Hindlimb muscle (tissue), 1 donor: ENCODE data around the gene EPO. TPM values are rescaled to one million over a fixed set of nuclear protein-coding genes. Genes with fewer than 3 reads are reported as not detected.
"Not testable (repeated sequence)": the region's sequence is repeated elsewhere in the genome, so short reads cannot be mapped to it uniquely, and the experiment has no call there.

Experiments
- DNase-seq: peaks from one replicate; pipeline ENCODE4 v3.0.0-alpha.2; 2013
- polyA plus RNA-seq: library from polyadenylated mRNA; unstranded; fragments of 120-200 nt; gene quantifications from one replicate; pipeline ENCODE4 v1.2.1, GENCODE V29; 2013; ENCODE audit not compliant: insufficient read length

Gene EPO
- polyA plus RNA-seq, 1 donor = not detected

- DNase-seq = peak; percentile 99
Observed at GRCh38 chr7:100705753-100706671, 14.3 kb upstream of the EPO start, which contains the start of gene POP7. POP7 (plus strand) TSS chr7:100706121; CDS start chr7:100706831, 710 bp downstream.

GRCh38 chr7:100706672-100707311 is 13.5 kb upstream of the EPO start:
- DNase-seq = no peak

GRCh38 chr7:100708395-100708794 is 11.9 kb upstream of the EPO start:
- DNase-seq = no peak

GRCh38 chr7:100710452-100710851 is 9.8 kb upstream of the EPO start:
- DNase-seq = no peak

DNA sequence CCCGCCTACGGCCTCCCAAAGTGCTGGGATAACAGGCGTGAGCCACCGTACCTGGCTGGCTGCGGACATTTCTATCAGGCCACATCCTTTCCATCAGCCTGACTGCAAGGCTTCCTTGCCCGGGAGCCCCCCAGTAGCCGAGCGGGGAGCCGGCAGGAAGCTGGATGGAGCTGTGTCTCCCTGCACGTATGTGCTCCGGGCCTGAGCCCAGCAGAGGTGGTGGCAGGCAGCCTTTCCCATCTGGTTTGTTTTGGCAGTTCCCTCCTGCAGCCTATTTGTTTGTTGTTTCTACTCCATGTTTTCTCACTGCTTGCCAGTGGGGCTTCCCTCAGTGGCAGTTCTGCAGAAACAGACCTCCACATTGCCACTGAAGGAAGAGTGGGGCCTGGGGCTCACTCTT is 8.9 kb upstream of the EPO start:
- no peak for DNase-seq

- no peak for DNase-seq
Observed at GRCh38 chr7:100714725-100715124, 5.5 kb upstream of the EPO start.

GRCh38 chr7:100717073-100717472 is 3.2 kb upstream of the EPO start:
- DNase-seq = not testable (repeated sequence)

- DNase-seq = no peak
Observed at GRCh38 chr7:100719523-100720278, 567 bp upstream of the EPO start.

GRCh38 chr7:100720671-100721504 is 620 bp downstream of the EPO start:
- no peak for DNase-seq

- no peak for DNase-seq
Observed at GRCh38 chr7:100721505-100721812, 1.2 kb downstream of the EPO start.

- DNase-seq = no peak
Observed at GRCh38 chr7:100722480-100723212, 2.4 kb downstream of the EPO start.

DNA sequence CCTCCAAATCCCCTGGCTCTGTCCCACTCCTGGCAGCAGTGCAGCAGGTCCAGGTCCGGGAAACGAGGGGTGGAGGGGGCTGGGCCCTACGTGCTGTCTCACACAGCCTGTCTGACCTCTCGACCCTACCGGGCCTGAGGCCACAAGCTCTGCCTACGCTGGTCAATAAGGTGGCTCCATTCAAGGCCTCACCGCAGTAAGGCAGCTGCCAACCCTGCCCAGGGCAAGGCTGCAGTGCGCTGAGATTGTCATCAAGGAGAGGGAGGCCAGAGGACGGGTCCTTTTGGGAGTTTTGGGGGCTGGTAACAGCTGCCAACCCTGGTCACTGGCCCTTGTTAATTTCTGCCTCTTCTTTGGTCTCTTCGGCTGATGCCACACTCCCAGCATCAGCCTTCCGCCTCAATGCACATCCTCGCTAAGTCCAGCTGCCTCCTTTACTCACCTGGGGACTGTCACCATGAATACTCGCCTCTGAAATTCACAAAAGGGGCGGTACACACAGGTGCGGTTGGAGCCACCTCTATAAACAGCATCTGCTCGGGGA is 3.5 kb downstream of the EPO start:
- DNase-seq = no peak

DNA sequence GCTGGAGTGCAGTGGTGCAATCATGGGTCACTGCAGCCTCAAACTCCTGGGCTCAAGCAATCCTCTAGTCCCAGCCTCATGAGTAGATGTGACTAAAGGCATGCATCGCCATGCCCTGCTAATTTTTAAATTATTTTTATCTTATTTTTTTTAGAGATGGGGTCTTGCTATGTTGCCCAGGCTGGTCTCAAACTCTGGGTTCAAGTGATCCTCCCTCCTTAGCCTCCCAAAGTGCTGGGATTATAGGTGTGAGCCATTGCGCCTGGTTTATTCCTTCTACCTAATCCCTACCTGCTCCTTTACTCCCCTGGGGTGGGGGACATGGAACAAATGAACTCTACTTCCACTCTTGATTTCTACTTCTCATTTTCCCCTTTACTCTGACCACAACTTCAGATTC is 4.1 kb downstream of the EPO start:
- not testable (repeated sequence) for DNase-seq

GRCh38 chr7:100726996-100727761 is 6.9 kb downstream of the EPO start:
- peak; percentile 67 for DNase-seq

DNA sequence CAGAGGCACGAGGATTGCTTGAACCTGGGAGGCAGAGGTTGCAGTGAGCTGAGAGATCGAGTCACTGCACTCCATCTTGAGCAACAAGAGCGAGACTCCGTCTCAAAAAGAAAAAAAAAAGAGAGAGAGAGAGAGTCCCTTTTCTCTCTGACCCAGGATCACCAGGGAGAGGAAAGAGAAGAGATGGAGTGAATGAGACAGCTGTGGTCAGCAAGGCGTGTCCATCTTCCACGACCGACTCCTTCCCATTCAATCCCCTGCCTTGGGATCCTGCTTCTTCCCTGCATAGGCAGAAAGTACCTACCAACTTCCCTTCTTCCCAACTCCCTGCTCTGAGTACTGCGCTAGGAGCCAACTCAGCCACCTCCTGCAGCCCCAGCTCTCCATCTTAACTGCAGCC is 7.9 kb downstream of the EPO start:
- no peak for DNase-seq

DNA sequence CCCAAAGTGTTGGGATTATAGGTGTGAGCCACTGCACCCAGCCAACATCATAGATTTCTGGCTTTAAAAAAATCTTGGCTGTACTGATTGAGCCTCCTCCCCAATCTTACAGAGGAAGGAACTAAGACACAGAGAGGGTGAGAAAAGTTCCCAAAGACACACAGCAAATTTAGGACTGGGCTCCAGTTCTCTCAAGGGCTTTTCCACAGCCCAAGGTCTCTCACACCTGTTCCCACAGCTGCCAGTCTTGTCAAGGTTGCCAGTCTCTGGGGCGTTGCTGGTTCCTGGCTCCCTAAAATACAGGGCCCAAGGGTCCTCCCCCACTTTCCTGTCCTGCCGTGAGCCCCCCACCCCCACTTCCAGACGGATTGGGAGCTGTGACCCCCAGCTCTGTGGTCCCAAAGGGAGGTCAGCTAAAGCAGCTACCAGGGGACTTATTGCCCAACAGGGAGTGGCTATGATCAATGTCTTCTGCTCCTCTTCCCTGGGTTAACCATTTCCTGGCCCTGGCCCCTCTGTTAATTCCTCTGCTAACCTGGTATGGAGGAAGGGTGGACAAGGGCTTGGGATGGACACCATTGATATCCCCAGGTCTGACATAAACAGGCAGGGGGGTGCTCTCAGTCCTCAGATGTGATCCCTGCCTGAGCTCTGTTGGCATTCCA is 10.0 kb downstream of the EPO start:
- DNase-seq = no peak

DNA sequence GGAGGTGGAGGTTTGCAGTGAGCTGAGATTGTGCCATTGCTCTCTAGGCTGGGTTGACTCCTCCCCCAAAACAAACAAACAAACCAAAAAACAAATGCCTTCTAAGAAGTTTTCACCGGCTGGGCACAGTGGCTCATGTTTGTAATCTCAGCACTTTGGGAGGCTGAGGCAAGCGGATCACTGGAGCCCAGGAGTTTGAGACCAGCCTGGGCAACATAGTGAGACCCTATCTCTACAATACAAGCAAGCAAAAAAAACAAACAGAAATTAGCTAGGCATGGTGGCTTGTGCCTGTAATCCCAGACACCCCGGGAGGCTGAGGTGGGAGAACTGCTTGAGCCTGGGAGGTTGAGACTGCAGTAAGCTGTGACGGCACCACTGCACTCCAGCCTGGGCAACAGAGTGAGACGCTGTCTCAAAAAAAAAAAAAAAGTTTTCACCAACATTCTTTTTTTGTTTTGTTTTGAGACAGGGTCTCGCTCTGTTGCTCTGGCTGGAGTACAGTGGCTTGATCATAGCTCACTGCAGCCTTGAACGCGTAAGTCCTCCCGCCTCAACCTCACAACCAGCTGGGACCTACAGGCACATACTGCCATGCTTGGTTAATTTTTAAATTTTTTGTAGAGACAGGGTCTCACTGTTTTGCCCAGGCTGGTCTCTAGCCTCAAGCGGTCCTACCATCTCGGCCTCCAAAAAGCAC is 11.8 kb downstream of the EPO start:
- DNase-seq = no peak

DNA sequence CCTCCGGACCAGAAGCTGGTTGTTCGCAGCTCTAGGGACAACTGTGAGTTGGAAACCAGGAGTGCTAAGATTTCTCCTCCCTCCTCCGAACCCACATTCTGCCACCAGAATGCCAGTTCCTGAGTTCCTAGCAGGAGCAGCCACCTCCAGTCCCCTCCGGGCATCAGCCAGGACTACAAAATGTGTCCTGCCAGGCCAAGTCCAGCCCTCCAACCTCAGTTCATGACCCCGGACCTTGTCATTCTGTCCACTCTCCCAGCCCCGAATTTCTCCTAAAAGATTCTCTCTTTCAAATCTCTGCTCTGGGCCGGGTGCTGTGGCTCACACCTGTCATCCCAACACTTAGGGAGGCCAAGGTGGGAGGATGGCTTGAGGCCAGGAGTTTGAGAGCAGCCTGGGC is 15.5 kb downstream of the EPO start:
- no peak for DNase-seq

DNA sequence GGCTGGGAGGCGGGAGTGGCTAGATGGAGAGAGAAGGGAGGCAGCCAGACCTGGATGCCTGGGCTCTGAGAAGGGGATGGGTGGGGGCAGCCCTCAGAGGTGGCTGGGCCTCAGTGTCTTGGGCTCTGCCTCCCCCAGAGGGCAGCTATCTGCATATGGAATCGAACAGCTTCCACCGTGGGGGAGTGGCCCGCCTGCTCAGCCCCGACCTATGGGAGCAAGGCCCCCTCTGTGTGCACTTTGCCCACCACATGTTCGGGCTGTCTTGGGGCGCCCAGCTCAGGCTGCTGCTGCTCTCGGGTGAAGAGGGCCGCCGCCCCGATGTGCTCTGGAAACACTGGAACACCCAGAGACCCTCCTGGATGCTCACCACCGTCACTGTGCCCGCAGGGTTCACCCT is 16.4 kb downstream of the EPO start:
- no peak for DNase-seq
